Fibroblast of pulmonary artery (primary cell): ENCODE results near the gene STAT6.

Experiments used
- DNase-seq: peaks from one replicate; pipeline ENCODE4 v3.0.0-alpha.2; 2010; ENCODE audit warnings: low read depth
- H3K4me3 ChIP-seq: replicated peaks from 2 replicates; pipeline ENCODE4 v1.5.1; 2011; ENCODE audit warnings: low read depth, mild to moderate bottlenecking, control low read depth, low read length, moderate library complexity
- CTCF ChIP-seq: IDR thresholded peaks from 2 replicates; pipeline ENCODE4 v1.5.1; 2011; ENCODE audit warnings: mild to moderate bottlenecking, control low read depth, low read length, inconsistent platforms; ENCODE audit errors: missing control alignments

STAT6 gene

GRCh38 chr12:57156701-57157403 is 45.7 kb upstream of the STAT6 start:
- no peak overlapping the region for H3K4me3 ChIP-seq
- no peak for DNase-seq
- no peak for TF ChIP-seq CTCF

- no peak overlapping the region for H3K4me3 ChIP-seq
- no peak for DNase-seq
- no peak for TF ChIP-seq CTCF
Measured at GRCh38 chr12:57154804-57155434, 43.8 kb upstream of the STAT6 start.

- no peak for TF ChIP-seq CTCF
- DNase-seq, result no peak
- H3K4me3 ChIP-seq, result no peak overlapping the region
Measured at GRCh38 chr12:57154076-57154475, 42.9 kb upstream of the STAT6 start.

- no peak for DNase-seq
- no peak for TF ChIP-seq CTCF
- no peak overlapping the region for H3K4me3 ChIP-seq
Measured at GRCh38 chr12:57153415-57153997, 42.3 kb upstream of the STAT6 start.

- H3K4me3 ChIP-seq, result no peak overlapping the region
- no peak for TF ChIP-seq CTCF
- DNase-seq, result peak; percentile 63
Measured at GRCh38 chr12:57152639-57153038, 41.5 kb upstream of the STAT6 start.

GRCh38 chr12:57151741-57152630 is 40.8 kb upstream of the STAT6 start:
- DNase-seq, result peak; percentile 77
- no peak overlapping the region for H3K4me3 ChIP-seq
- TF ChIP-seq CTCF, result no peak
